Activated CD4-positive, CD25-positive, alpha-beta regulatory T cell treated with anti-CD3 and anti-CD28 coated beads, Interleukin-2, amount 50 U/mL, for 16 hours (primary cell): ENCODE results near the gene CXCL11.
A peak's percentile ranks its signal among the peaks of the same experiment; 100 is the strongest.
"Not testable (repeated sequence)": the region's sequence is repeated elsewhere in the genome, so short reads cannot be mapped to it uniquely, and the experiment has no call there.

ENCODE experiments used
- DNase-seq: peaks from one replicate; pipeline ENCODE4 v3.0.0-alpha.2; 2020; ENCODE audit warnings: low read depth, low spot score

Gene CXCL11

GRCh38 chr4:76035799-76036380, at the start of gene CXCL11:
CXCL11 (minus strand) TSS chr4:76036070; CDS start chr4:76035987, 83 bp downstream.
- DNase-seq, result no peak

GRCh38 chr4:76084542-76084941, 48.7 kb upstream of the CXCL11 start:
- no peak for DNase-seq

GRCh38 chr4:76083386-76083988, 47.6 kb upstream of the CXCL11 start:
- no peak for DNase-seq

- DNase-seq, result no peak
Observed at GRCh38 chr4:76078033-76078613, 42.3 kb upstream of the CXCL11 start.

GRCh38 chr4:76074993-76075600, 39.2 kb upstream of the CXCL11 start:
- no peak for DNase-seq

- DNase-seq, result no peak
Observed at GRCh38 chr4:76074468-76074867, 38.6 kb upstream of the CXCL11 start, which contains the start of gene ART3. ART3 (plus strand) TSS chr4:76074709; CDS start chr4:76075890, 1,181 bp downstream.

- no peak for DNase-seq
Observed at GRCh38 chr4:76072760-76073159, 36.9 kb upstream of the CXCL11 start.

GRCh38 chr4:76067652-76068286, 31.9 kb upstream of the CXCL11 start:
- peak; percentile 54 for DNase-seq

GRCh38 chr4:76066546-76066945, 30.7 kb upstream of the CXCL11 start:
- no peak for DNase-seq

- DNase-seq, result no peak
Observed at GRCh38 chr4:76061982-76062381, 26.1 kb upstream of the CXCL11 start.

GRCh38 chr4:76061421-76061820, 25.6 kb upstream of the CXCL11 start:
- no peak for DNase-seq

GRCh38 chr4:76060506-76060905, 24.6 kb upstream of the CXCL11 start:
- no peak for DNase-seq

- no peak for DNase-seq
Observed at GRCh38 chr4:76059750-76060149, 23.9 kb upstream of the CXCL11 start.

- no peak for DNase-seq
Observed at GRCh38 chr4:76058888-76059426, 23.1 kb upstream of the CXCL11 start.

- DNase-seq, result no peak
Observed at GRCh38 chr4:76058302-76058701, 22.4 kb upstream of the CXCL11 start.

GRCh38 chr4:76055421-76055820, 19.6 kb upstream of the CXCL11 start:
- DNase-seq, result no peak

- no peak for DNase-seq
Observed at GRCh38 chr4:76055016-76055415, 19.1 kb upstream of the CXCL11 start.

GRCh38 chr4:76053730-76054129, 17.9 kb upstream of the CXCL11 start:
- DNase-seq, result no peak

- not testable (repeated sequence) for DNase-seq
Observed at GRCh38 chr4:76050560-76051050, 14.7 kb upstream of the CXCL11 start.

GRCh38 chr4:76049860-76050416, 14.1 kb upstream of the CXCL11 start:
- DNase-seq, result not testable (repeated sequence)

- DNase-seq, result not testable (repeated sequence)
Observed at GRCh38 chr4:76044686-76045085, 8.8 kb upstream of the CXCL11 start.
